22Rv1 (cell line): ENCODE measurements around the gene TRPV3.
"Not testable (repeated sequence)": the region's sequence is repeated elsewhere in the genome, so short reads cannot be mapped to it uniquely, and the experiment has no call there.

Source experiments
- ZFX ChIP-seq: fragments of 450-650 bp; IDR thresholded peaks from 2 replicates; pipeline ENCODE4 v1.6.1; 2017; ENCODE audit warnings: antibody characterized with exemption, borderline replicate concordance
- TF ChIP-seq, protein P1 (sequence below): fragments of 450-650 bp; IDR thresholded peaks from 2 replicates; pipeline ENCODE4 v1.5.1; 2017; ENCODE audit warnings: mild to moderate bottlenecking

DNA sequence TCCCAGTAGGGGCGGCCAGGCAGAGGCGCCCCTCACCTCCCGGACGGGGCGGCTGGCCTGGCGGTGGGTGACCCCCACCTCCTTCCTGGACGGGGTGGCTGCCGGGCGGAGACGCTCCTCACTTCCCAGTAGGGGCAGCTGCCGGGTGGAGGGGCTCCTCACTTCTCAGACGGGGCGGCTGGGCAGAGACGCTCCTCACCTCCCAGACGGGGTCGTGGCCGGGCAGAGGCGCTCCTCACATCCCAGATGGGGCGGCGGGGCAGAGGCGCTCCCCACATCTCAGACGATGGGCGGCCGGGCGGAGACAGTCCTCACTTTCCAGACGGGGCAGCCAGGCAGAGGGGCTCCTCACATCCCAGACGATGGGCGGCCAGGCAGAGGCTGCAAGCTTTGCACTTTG is 6.6 kb upstream of the TRPV3 start:
- TF ChIP-seq, protein P1, sequence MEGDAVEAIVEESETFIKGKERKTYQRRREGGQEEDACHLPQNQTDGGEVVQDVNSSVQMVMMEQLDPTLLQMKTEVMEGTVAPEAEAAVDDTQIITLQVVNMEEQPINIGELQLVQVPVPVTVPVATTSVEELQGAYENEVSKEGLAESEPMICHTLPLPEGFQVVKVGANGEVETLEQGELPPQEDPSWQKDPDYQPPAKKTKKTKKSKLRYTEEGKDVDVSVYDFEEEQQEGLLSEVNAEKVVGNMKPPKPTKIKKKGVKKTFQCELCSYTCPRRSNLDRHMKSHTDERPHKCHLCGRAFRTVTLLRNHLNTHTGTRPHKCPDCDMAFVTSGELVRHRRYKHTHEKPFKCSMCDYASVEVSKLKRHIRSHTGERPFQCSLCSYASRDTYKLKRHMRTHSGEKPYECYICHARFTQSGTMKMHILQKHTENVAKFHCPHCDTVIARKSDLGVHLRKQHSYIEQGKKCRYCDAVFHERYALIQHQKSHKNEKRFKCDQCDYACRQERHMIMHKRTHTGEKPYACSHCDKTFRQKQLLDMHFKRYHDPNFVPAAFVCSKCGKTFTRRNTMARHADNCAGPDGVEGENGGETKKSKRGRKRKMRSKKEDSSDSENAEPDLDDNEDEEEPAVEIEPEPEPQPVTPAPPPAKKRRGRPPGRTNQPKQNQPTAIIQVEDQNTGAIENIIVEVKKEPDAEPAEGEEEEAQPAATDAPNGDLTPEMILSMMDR, result not testable (repeated sequence)
- TF ChIP-seq ZFX, result not testable (repeated sequence)
